Cortex of kidney (tissue), 1 donor: ENCODE measurements around the gene C10orf120.

ENCODE experiments used
- DNase-seq: peaks from one replicate; lab custom pipeline; 2025; lab: John Stamatoyannopoulos, UW

The C10orf120 gene

GRCh38 chr10:122699796-122700455 is at the start of gene C10orf120:
C10orf120 (minus strand) TSS chr10:122699846; CDS start chr10:122699790, 56 bp downstream.
- DNase-seq, result no peak

- no peak for DNase-seq
Measured at GRCh38 chr10:122748496-122748895, 48.9 kb upstream of the C10orf120 start.

GRCh38 chr10:122746408-122746807 is 46.8 kb upstream of the C10orf120 start:
- no peak for DNase-seq

GRCh38 chr10:122744257-122744656 is 44.6 kb upstream of the C10orf120 start:
- DNase-seq, result no peak

GRCh38 chr10:122740640-122741039 is 41.0 kb upstream of the C10orf120 start:
- DNase-seq, result no peak

- no peak for DNase-seq
Measured at GRCh38 chr10:122738031-122738430, 38.4 kb upstream of the C10orf120 start.

- DNase-seq, result no peak
Measured at GRCh38 chr10:122733931-122734665, 34.5 kb upstream of the C10orf120 start.

- DNase-seq, result no peak
Measured at GRCh38 chr10:122733443-122733842, 33.8 kb upstream of the C10orf120 start.

GRCh38 chr10:122730238-122730637 is 30.6 kb upstream of the C10orf120 start:
- no peak for DNase-seq

GRCh38 chr10:122729126-122729525 is 29.5 kb upstream of the C10orf120 start:
- no peak for DNase-seq

GRCh38 chr10:122727426-122727825 is 27.8 kb upstream of the C10orf120 start:
- DNase-seq, result no peak

- DNase-seq, result no peak
Measured at GRCh38 chr10:122725768-122726167, 26.1 kb upstream of the C10orf120 start.

GRCh38 chr10:122725006-122725405 is 25.4 kb upstream of the C10orf120 start:
- DNase-seq, result no peak

- no peak for DNase-seq
Measured at GRCh38 chr10:122721111-122721510, 21.5 kb upstream of the C10orf120 start.

- no peak for DNase-seq
Measured at GRCh38 chr10:122716025-122716424, 16.4 kb upstream of the C10orf120 start.

GRCh38 chr10:122715576-122715975 is 15.9 kb upstream of the C10orf120 start:
- no peak for DNase-seq

GRCh38 chr10:122713091-122713885 is 13.6 kb upstream of the C10orf120 start:
- no peak for DNase-seq

GRCh38 chr10:122710576-122710975 is 10.9 kb upstream of the C10orf120 start:
- DNase-seq, result no peak

- DNase-seq, result no peak
Measured at GRCh38 chr10:122709971-122710370, 10.3 kb upstream of the C10orf120 start.

- DNase-seq, result no peak
Measured at GRCh38 chr10:122707535-122707934, 7.9 kb upstream of the C10orf120 start.

GRCh38 chr10:122706947-122707346 is 7.3 kb upstream of the C10orf120 start:
- DNase-seq, result no peak

- no peak for DNase-seq
Measured at GRCh38 chr10:122706467-122706866, 6.8 kb upstream of the C10orf120 start.
